HepG2 (cell line): Measurements from ENCODE around the gene KDM4B. TPM values are rescaled to one million over a fixed set of nuclear protein-coding genes. Genes with fewer than 3 reads are reported as not detected.

Source experiments
- ATAC-seq: fragments of 200-7000 bp; cut with Tn5 transposase; 3 replicates; pipeline ENCODE4 v1.9.1; 2020; ENCODE audit warnings: mild to moderate bottlenecking, moderate library complexity
- BruUV-seq: library from RNA; stranded (reverse); fragments of 400-500 nt; replicated peaks from 2 replicates; lab custom pipeline; 2021; lab: Mats Ljungman, UMichigan
- CTCF ChIA-PET: fragments of 300-600 bp; formaldehyde crosslinking; extraction: SDS; loops from one replicate; lab custom pipeline; 2021; ENCODE audit warnings: low total read pairs, inconsistent platforms, low intra/inter-chr PET ratio; lab: Yijun Ruan, JAX
- POLR2A ChIA-PET: fragments of 350-600 bp; sonication (Branson Sonifier 250); formaldehyde crosslinking; loops from one replicate; lab custom pipeline; 2020; ENCODE audit warnings: antibody characterized with exemption, inconsistent platforms; lab: Yijun Ruan, JAX
- DNase-seq: peaks from one replicate; pipeline ENCODE4 v3.0.0-alpha.2; 2015; ENCODE audit warnings: low spot score
- FAIRE-seq: peaks from 3 replicates; lab custom pipeline; 2011; peaks lifted over from hg19 to GRCh38; lab: Jason Lieb, UNC
- H2AFZ ChIP-seq: one replicate; pipeline ENCODE4 v1.6.1; 2011; ENCODE audit warnings: low read length, inconsistent platforms
- H3K27ac ChIP-seq: fragments of 300-600 bp; 3 replicates; pipeline ENCODE4 v1.8.0; 2011; ENCODE audit warnings: mixed run types, mild to moderate bottlenecking, mixed read lengths, low read length, inconsistent platforms; ENCODE audit not compliant: insufficient read depth; ENCODE audit errors: extremely low read length
- H3K27me3 ChIP-seq, 2 experiments: fragments of 200-600 bp in 1 of 2; 2 replicates in 1 of 2; 3 replicates in 1 of 2; pipeline versions ENCODE4 v1.6.0 to v1.8.0; 2011; ENCODE audit warnings: low read length in 2 of 2, mild to moderate bottlenecking in 2 of 2, moderate library complexity in 2 of 2, inconsistent platforms in 1 of 2; ENCODE audit not compliant: insufficient read depth in 2 of 2, control insufficient read depth in 1 of 2
- H3K36me3 ChIP-seq, 2 experiments: fragments of 200-600 bp in 1 of 2; replicated peaks in 1 of 2; 2 replicates in 1 of 2; 3 replicates in 1 of 2; pipeline versions ENCODE4 v1.5.1 to v1.8.0; 2011; ENCODE audit warnings: low read length in 2 of 2, inconsistent platforms in 1 of 2; ENCODE audit not compliant: insufficient read depth in 2 of 2, control insufficient read depth in 1 of 2
- H3K4me1 ChIP-seq: 2 replicates; pipeline ENCODE4 v1.5.1; 2012; ENCODE audit warnings: low read length, inconsistent platforms; ENCODE audit not compliant: insufficient read depth
- H3K4me2 ChIP-seq: 2 replicates; pipeline ENCODE4 v1.6.0; 2011; ENCODE audit warnings: low read depth, low read length, inconsistent platforms
- H3K4me3 ChIP-seq, 3 experiments: fragments of 200-600 bp in 1 of 3; sonication (generic), shearing (Covaris generic) in 1 of 3; replicated peaks in 1 of 3; 2 replicates each; pipeline ENCODE4 v1.5.1; 2011 to 2016; ENCODE audit warnings: low read length in 3 of 3, inconsistent platforms in 2 of 3, low read depth in 2 of 3, mild to moderate bottlenecking in 2 of 3, control low read depth in 1 of 3, mixed read lengths in 1 of 3; ENCODE audit not compliant: insufficient read depth in 1 of 3
- H3K79me2 ChIP-seq: one replicate; pipeline ENCODE4 v1.6.1; 2011; ENCODE audit warnings: low read length, inconsistent platforms; ENCODE audit not compliant: insufficient read depth
- H3K9ac ChIP-seq: 2 replicates; pipeline ENCODE4 v1.6.0; 2011; ENCODE audit warnings: mild to moderate bottlenecking, low read depth, low read length, inconsistent platforms; ENCODE audit not compliant: insufficient read depth
- H3K9me3 ChIP-seq: 2 replicates; pipeline ENCODE4 v1.5.1; 2012; ENCODE audit warnings: mild to moderate bottlenecking, low read length
- H4K20me1 ChIP-seq: 2 replicates; pipeline ENCODE4 v1.6.0; 2011; ENCODE audit warnings: inconsistent platforms, mild to moderate bottlenecking, low read length, moderate library complexity; ENCODE audit not compliant: insufficient read depth
- CEBPG ChIP-seq: IDR thresholded peaks from 2 replicates; pipeline ENCODE4 v1.6.1; 2016
- FOXC1 ChIP-seq: sonication (generic); formaldehyde crosslinking; IDR thresholded peaks from 2 replicates; pipeline ENCODE4 v1.8.0; 2022; ENCODE audit warnings: mild to moderate bottlenecking, missing genetic modification reagents, borderline replicate concordance
- TFDP1 ChIP-seq: IDR thresholded peaks from 2 replicates; pipeline ENCODE4 v1.6.1; 2016; ENCODE audit warnings: missing compliant biosample characterization, missing genetic modification reagents, borderline replicate concordance
- UBTF ChIP-seq: sonication (generic); formaldehyde crosslinking; IDR thresholded peaks from 2 replicates; pipeline ENCODE4 v1.4.0; 2020; ENCODE audit warnings: mild to moderate bottlenecking, missing genetic modification reagents
- ZMAT3 ChIP-seq: sonication (generic); formaldehyde crosslinking; conservative IDR thresholded peaks from 2 replicates; pipeline ENCODE4 v1.7.0; 2021; ENCODE audit warnings: missing genetic modification reagents
- ZNF207 ChIP-seq: fragments of 450-650 bp; IDR thresholded peaks from 2 replicates; pipeline ENCODE4 v1.6.1; 2016; ENCODE audit warnings: antibody characterized with exemption, borderline replicate concordance
- ZNF44 ChIP-seq: sonication (generic); formaldehyde crosslinking; IDR thresholded peaks from 2 replicates; pipeline ENCODE4 v1.5.1; 2020; ENCODE audit warnings: mild to moderate bottlenecking, missing genetic modification reagents
- ZNF501 ChIP-seq: sonication (generic); formaldehyde crosslinking; IDR thresholded peaks from 2 replicates; pipeline ENCODE4 v1.5.1; 2020; ENCODE audit warnings: mild to moderate bottlenecking, moderate library complexity, missing genetic modification reagents
- WGBS: methylation state at CpG from one replicate; pipeline ENCODE4 v1.1.6; 2017; ENCODE audit warnings: low lambda C conversion rate; 5-methylcytosine and 5-hydroxymethylcytosine counted together
- in situ Hi-C: cut with HindIII; loops from 2 replicates; pipeline ENCODE4 v1.10.0; 2017; ENCODE audit warnings: low pct_unique_long_range_greater_than_20kb; ENCODE audit not compliant: extremely low pct_ligation_motif_present
- intact Hi-C: fragments of 100-400 bp; cut with micrococcal nuclease; formaldehyde crosslinking; loops from one replicate; pipeline ENCODE4 v1.10.0; 2022; ENCODE audit not compliant: unreplicated experiment
- polyA plus RNA-seq, 8 experiments: library from polyadenylated mRNA; depleted of rRNA in 3 of 8; stranded (reverse) in 7 of 8; unstranded in 1 of 8; fragments of >200 nt; fragmentation: Illumina TruSeq in 4 of 8; extraction: Trizol in 4 of 8; gene quantifications; 2 replicates each; pipeline versions ENCODE4 v1.2.1 to v1.2.3, GENCODE V29; 2011 to 2016; ENCODE audit warnings: low read depth in 4 of 8, missing spikeins in 1 of 8, mixed read lengths in 1 of 8; ENCODE audit not compliant: insufficient read depth in 1 of 8
- total RNA-seq, 5 experiments: library from RNA; depleted of rRNA; stranded (reverse); fragments of >200 nt; fragmentation: Illumina TruSeq; extraction: Trizol; gene quantifications; 2 replicates each; pipeline ENCODE4 v1.2.3, GENCODE V29; 2016; ENCODE audit warnings: low read depth in 1 of 5
- TF ChIP-seq, protein P1 (sequence below): sonication (generic); formaldehyde crosslinking; IDR thresholded peaks from 2 replicates; pipeline ENCODE4 v1.5.1; 2020; ENCODE audit warnings: missing genetic modification reagents, mild to moderate bottlenecking, borderline replicate concordance
- TF ChIP-seq, protein P2 (sequence below): sonication (generic); formaldehyde crosslinking; IDR thresholded peaks from 2 replicates; pipeline ENCODE4 v1.5.1; 2020; ENCODE audit warnings: mild to moderate bottlenecking, moderate library complexity, missing genetic modification reagents
- TF ChIP-seq, protein P3 (sequence below): IDR thresholded peaks from 2 replicates; pipeline ENCODE4 v1.6.1; 2012; ENCODE audit warnings: low read depth, low read length, improper control_type of control experiment

The KDM4B gene
- total and polyA plus RNA-seq, 2 of the 13 experiments (the other 11 are each of a cell fraction or from before 2014, with no cell fraction given), result 4.9 to 14.6 TPM

DNA sequence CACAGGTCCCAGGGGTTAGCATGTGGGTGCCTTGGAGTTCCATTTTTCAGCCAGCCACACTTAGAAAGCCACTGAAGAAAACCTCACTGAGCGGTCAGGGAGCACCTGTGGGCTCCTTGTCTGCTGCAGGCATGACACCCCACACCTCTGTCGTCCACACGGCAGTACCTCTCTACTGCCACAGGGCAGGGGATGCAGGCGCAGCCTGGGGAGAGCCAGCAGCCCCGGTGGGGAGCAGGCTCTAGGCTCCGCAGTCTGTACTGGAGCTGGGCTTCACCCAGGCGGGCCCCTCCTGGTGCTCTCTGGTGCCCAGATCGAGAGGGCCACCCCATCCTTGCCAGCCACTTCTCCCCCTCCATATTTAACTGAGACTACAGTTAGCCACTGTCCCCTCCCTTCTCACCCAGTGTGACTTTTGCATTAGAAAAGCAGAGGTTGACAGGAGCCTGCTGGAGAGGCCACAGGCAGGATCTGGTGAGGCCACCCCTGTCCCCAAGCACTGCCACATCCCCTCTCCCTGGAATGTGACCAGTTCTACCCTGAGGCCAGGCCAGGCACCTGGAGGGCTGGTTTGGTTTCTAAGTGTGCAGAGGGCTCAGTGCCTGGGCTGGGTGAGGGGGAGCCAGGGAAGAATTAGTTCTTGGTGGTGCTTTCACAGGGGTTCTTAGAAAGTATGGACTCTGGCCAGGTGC lies 104.4 kb downstream of the KDM4B start:
- ATAC-seq (peak; percentile 23; the same call in 1 of the 3 replicates), DNase-seq (no peak), FAIRE-seq (no peak)
- intact Hi-C loops (no loop called here), in situ Hi-C loops (no loop called here)
- H2AFZ ChIP-seq, result no peak overlapping the region
- no peak overlapping the region for H3K9ac ChIP-seq
- no peak overlapping the region for H3K4me3 ChIP-seq
- POLR2A ChIA-PET, result no interaction called here
- H3K4me1 ChIP-seq, result peaks cover 2% of the 10 kb centered on the region; the same call in 1 of the 2 replicates
- H3K79me2 ChIP-seq, result no peaks in the 10 kb centered on the region
- H3K4me2 ChIP-seq, result no peak overlapping the region
- 100% methylated on average over 2 of the region's 8 CpGs for WGBS
- TF ChIP-seq ZNF44 (CRISPR knock-in tag) (no peak), ZMAT3 (CRISPR knock-in tag) (no peak), ZNF207 (no peak), ZNF501 (CRISPR knock-in tag) (no peak), TFDP1 (no peak), FOXC1 (no peak), CEBPG (CRISPR knock-in tag) (no peak), UBTF (no peak)
- TF ChIP-seq, protein P1, sequence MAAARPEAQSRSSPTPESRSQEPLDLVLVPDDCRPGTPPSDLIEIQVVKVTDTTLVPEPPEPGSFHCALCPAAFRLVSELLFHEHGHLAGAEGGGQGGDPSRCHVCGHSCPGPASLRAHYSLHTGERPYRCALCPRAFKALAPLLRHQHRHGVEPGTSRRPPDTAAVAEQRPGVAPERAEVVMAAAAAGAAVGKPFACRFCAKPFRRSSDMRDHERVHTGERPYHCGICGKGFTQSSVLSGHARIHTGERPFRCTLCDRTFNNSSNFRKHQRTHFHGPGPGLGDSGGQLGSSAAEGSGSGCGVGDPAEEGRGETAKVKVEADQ (CRISPR knock-in tag), result no peak
- TF ChIP-seq, protein P2, sequence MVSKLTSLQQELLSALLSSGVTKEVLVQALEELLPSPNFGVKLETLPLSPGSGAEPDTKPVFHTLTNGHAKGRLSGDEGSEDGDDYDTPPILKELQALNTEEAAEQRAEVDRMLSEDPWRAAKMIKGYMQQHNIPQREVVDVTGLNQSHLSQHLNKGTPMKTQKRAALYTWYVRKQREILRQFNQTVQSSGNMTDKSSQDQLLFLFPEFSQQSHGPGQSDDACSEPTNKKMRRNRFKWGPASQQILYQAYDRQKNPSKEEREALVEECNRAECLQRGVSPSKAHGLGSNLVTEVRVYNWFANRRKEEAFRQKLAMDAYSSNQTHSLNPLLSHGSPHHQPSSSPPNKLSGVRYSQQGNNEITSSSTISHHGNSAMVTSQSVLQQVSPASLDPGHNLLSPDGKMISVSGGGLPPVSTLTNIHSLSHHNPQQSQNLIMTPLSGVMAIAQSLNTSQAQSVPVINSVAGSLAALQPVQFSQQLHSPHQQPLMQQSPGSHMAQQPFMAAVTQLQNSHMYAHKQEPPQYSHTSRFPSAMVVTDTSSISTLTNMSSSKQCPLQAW (CRISPR knock-in tag), result no peak
- TF ChIP-seq, protein P3, sequence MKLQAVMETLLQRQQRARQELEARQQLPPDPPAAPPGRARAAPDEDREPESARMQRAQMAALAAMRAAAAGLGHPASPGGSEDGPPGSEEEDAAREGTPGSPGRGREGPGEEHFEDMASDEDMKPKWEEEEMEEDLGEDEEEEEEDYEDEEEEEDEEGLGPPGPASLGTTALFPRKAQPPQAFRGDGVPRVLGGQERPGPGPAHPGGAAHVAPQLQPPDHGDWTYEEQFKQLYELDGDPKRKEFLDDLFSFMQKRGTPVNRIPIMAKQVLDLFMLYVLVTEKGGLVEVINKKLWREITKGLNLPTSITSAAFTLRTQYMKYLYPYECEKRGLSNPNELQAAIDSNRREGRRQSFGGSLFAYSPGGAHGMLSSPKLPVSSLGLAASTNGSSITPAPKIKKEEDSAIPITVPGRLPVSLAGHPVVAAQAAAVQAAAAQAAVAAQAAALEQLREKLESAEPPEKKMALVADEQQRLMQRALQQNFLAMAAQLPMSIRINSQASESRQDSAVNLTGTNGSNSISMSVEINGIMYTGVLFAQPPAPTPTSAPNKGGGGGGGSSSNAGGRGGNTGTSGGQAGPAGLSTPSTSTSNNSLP, result no peak
- H3K36me3 ChIP-seq, result peaks cover 11 to 41% of the 10 kb centered on the region in 2 experiments
- H4K20me1 ChIP-seq, result peaks cover 4% of the 10 kb centered on the region; the same call in 1 of the 2 replicates
- H3K27ac ChIP-seq, result no peak overlapping the region
- no peaks in the 10 kb centered on the region for H3K9me3 ChIP-seq
- H3K27me3 ChIP-seq, result no peaks in the 10 kb centered on the region; a peak in 1 of 5 replicates
- no TSS peak for BruUV-seq
- CTCF ChIA-PET, result no interaction called here
